OCI-LY7 (cell line): ENCODE data around the gene UBE3B. TPM values are rescaled to one million over a fixed set of nuclear protein-coding genes. Genes with fewer than 3 reads are reported as not detected.

ENCODE experiments used
- BruUV-seq: library from RNA; stranded (reverse); fragments of 400-500 nt; replicated peaks from 2 replicates; lab custom pipeline; 2021; lab: Mats Ljungman, UMichigan
- CTCF ChIA-PET: fragments of 300-600 bp; sonication (Branson Sonifier 250); formaldehyde crosslinking; loops from one replicate; lab custom pipeline; 2022; ENCODE audit warnings: antibody characterized with exemption; ENCODE audit not compliant: unreplicated experiment; lab: Charles Lee
- POLR2A ChIA-PET: fragments of 300-600 bp; sonication (Branson Sonifier 250); formaldehyde crosslinking; loops from one replicate; lab custom pipeline; 2022; ENCODE audit warnings: antibody characterized with exemption; lab: Charles Lee
- DNase-seq: peaks from one replicate; pipeline ENCODE4 v3.0.0-alpha.2; 2015; ENCODE audit warnings: low spot score
- H2AFZ ChIP-seq: fragments of 200-600 bp; sonication (generic), shearing (Covaris generic); 2 replicates; pipeline ENCODE4 v1.6.1; 2014; ENCODE audit warnings: mild to moderate bottlenecking, antibody characterized with exemption, low read length, moderate library complexity
- H3K27ac ChIP-seq: fragments of 200-600 bp; sonication (generic); 2 replicates; pipeline ENCODE4 v1.5.1; 2014; ENCODE audit warnings: mixed run types, low read depth, mild to moderate bottlenecking, moderate library complexity, low read length, inconsistent platforms; ENCODE audit not compliant: poor library complexity, severe bottlenecking
- H3K36me3 ChIP-seq: fragments of 200-600 bp; sonication (generic); 2 replicates; pipeline ENCODE4 v1.6.1; 2014; ENCODE audit warnings: mild to moderate bottlenecking, antibody characterized with exemption, low read length, moderate library complexity, mixed read lengths; ENCODE audit not compliant: insufficient read depth
- H3K4me1 ChIP-seq: fragments of 200-600 bp; sonication (generic); 2 replicates; pipeline ENCODE4 v1.5.1; 2014; ENCODE audit warnings: mild to moderate bottlenecking, low read length; ENCODE audit not compliant: insufficient read depth, poor library complexity, severe bottlenecking
- H3K4me2 ChIP-seq: fragments of 200-600 bp; sonication (generic); 2 replicates; pipeline ENCODE4 v1.6.1; 2014; ENCODE audit warnings: mild to moderate bottlenecking, low read length
- H3K4me3 ChIP-seq: fragments of 200-600 bp; sonication (generic); 2 replicates; pipeline ENCODE4 v1.5.1; 2014; ENCODE audit warnings: mild to moderate bottlenecking, low read depth, low read length; ENCODE audit not compliant: poor library complexity, severe bottlenecking
- H3K79me2 ChIP-seq: fragments of 200-600 bp; sonication (generic); 2 replicates; pipeline ENCODE4 v1.6.1; 2016; ENCODE audit warnings: low read depth, mild to moderate bottlenecking, low read length, moderate library complexity, mixed read lengths; ENCODE audit not compliant: insufficient read depth
- H3K9me2 ChIP-seq: fragments of 200-600 bp; sonication (generic); 2 replicates; pipeline ENCODE4 v1.6.1; 2016; ENCODE audit warnings: mild to moderate bottlenecking, low read length, mixed read lengths; ENCODE audit not compliant: insufficient read depth
- H3K9me3 ChIP-seq: fragments of 200-600 bp; sonication (generic); 2 replicates; pipeline ENCODE4 v1.6.1; 2014; ENCODE audit warnings: mild to moderate bottlenecking, mixed run types, low read length, mixed read lengths
- H4K20me1 ChIP-seq: fragments of 200-600 bp; sonication (generic); 2 replicates; pipeline ENCODE4 v1.6.1; 2014; ENCODE audit warnings: mild to moderate bottlenecking, antibody characterized with exemption, low read length, moderate library complexity, mixed read lengths; ENCODE audit not compliant: insufficient read depth
- CTCF ChIP-seq: fragments of 200-600 bp; sonication (generic); conservative IDR thresholded peaks from 2 replicates; pipeline ENCODE4 v1.5.1; 2014; ENCODE audit warnings: mild to moderate bottlenecking, antibody characterized with exemption, low read length, moderate library complexity, mixed read lengths
- EZH2phosphoT487 ChIP-seq: fragments of 200-600 bp; sonication (generic); IDR thresholded peaks from 2 replicates; pipeline ENCODE4 v1.6.1; 2018; ENCODE audit warnings: low read depth, borderline replicate concordance, mild to moderate bottlenecking, mixed run types, antibody characterized with exemption, low read length, moderate library complexity, mixed read lengths
- intact Hi-C: fragments of 100-400 bp; cut with micrococcal nuclease; formaldehyde crosslinking; loops from one replicate; pipeline ENCODE4 v1.10.0; 2022; ENCODE audit not compliant: unreplicated experiment
- total RNA-seq, 2 experiments: library from RNA; depleted of rRNA in 1 of 2; stranded (reverse); fragments of >200 nt in 1 of 2; shearing (Covaris generic) in 1 of 2; gene quantifications; 2 replicates each; pipeline ENCODE4 v1.2.3, GENCODE V29; 2014 to 2022

UBE3B gene
- total RNA-seq, 2 experiments from 2014 or later = 27.8 to 32.6 TPM

GRCh38 chr12:109537136-109537535 lies 59.7 kb downstream of the UBE3B start:
- Histone ChIP-seq H3K4me3 (no peak overlapping the region), H3K36me3 (no peaks in the 10 kb centered on the region), H4K20me1 (no peaks in the 10 kb centered on the region), H3K27ac (no peak overlapping the region), H3K4me1 (no peaks in the 10 kb centered on the region), H3K79me2 (no peaks in the 10 kb centered on the region), H3K9me2 (no peaks in the 10 kb centered on the region), H2AFZ (no peak overlapping the region), H3K4me2 (no peak overlapping the region), H3K9me3 (no peaks in the 10 kb centered on the region)
- CTCF ChIA-PET = no interaction called here
- no peak for TF ChIP-seq EZH2phosphoT487
- TF ChIP-seq CTCF = no peak
- BruUV-seq = no TSS peak
- intact Hi-C loops = no loop called here
- POLR2A ChIA-PET = no interaction called here
- DNase-seq = no peak

GRCh38 chr12:109538191-109538863 lies 60.9 kb downstream of the UBE3B start:
- no peak overlapping the region for H3K4me2 ChIP-seq
- ChIA-PET CTCF (interaction anchor here (0.5 to 0.7 kb wide), 2 partner anchors 35 to 327 kb away, joined by 3 read pairs; partner anchors contain the start of gene MVK), POLR2A (no interaction called here)
- H3K4me3 ChIP-seq = no peak overlapping the region
- TF ChIP-seq EZH2phosphoT487 (no peak), CTCF (no peak)
- H3K79me2 ChIP-seq = no peaks in the 10 kb centered on the region
- H3K9me2 ChIP-seq = no peaks in the 10 kb centered on the region
- H3K9me3 ChIP-seq = no peaks in the 10 kb centered on the region
- intact Hi-C loops = no loop called here
- no peak for DNase-seq
- no peaks in the 10 kb centered on the region for H3K4me1 ChIP-seq
- BruUV-seq = no TSS peak
- H3K27ac ChIP-seq = no peak overlapping the region
- H2AFZ ChIP-seq = no peak overlapping the region
- H4K20me1 ChIP-seq = no peaks in the 10 kb centered on the region
- no peaks in the 10 kb centered on the region for H3K36me3 ChIP-seq

GRCh38 chr12:109539508-109539907 lies 62.1 kb downstream of the UBE3B start:
- Histone ChIP-seq H3K79me2 (no peaks in the 10 kb centered on the region), H3K4me1 (no peaks in the 10 kb centered on the region), H3K36me3 (no peaks in the 10 kb centered on the region), H3K4me3 (no peak overlapping the region), H3K4me2 (no peak overlapping the region), H3K9me2 (no peaks in the 10 kb centered on the region), H2AFZ (no peak overlapping the region), H3K9me3 (no peaks in the 10 kb centered on the region), H4K20me1 (no peaks in the 10 kb centered on the region), H3K27ac (no peak overlapping the region)
- TF ChIP-seq CTCF (no peak), EZH2phosphoT487 (no peak)
- CTCF ChIA-PET = no interaction called here
- DNase-seq = no peak
- no TSS peak for BruUV-seq
- POLR2A ChIA-PET = no interaction called here
- intact Hi-C loops = no loop called here
